ENCODE measurements around the gene KLHL9.

DNA sequence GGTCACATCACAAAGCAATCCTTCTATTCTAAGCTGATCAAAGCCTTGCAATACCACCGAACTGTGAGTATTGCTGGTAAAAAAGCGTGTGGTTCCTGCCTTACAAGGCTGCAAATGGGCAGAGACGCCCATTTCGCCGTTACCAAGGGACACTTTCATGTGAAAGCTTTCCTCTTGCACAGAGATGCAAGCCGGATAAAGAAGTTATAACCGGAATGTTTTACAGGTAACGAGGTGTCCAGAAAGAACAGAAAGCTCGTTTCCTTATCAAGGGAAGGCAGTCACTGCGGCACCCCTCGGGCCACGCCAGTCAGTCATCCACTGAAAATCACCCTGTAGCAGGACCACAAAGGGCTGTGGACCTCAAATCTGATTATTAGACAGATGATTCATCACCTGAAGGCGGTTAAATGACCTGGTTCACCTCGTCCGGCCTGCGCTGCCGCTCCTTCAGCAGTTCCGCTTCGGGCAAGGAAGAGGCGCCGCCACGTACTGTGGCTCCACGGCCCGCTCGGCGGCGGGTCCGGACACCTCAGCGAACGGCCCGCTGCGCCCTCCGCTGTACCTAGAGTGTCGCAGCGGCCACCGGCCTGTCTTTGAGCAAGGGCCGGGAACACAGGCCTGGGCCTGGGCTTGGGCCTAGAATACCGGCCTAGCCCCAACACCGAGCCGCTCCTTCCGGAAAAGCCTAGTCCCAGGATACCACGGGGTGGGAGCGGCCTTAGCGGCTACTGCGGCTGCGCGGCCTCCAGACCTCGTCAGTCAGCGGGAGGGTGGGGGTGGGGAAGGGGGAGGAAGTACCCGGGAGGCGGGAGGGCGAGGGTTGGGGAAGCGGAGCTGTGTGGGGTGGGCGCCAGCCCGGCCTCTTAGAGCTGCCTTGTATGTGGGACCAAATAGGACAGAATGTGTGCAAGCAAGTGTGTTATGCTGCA, at the start of gene KLHL9:
- TF ChIP-seq, protein P1, sequence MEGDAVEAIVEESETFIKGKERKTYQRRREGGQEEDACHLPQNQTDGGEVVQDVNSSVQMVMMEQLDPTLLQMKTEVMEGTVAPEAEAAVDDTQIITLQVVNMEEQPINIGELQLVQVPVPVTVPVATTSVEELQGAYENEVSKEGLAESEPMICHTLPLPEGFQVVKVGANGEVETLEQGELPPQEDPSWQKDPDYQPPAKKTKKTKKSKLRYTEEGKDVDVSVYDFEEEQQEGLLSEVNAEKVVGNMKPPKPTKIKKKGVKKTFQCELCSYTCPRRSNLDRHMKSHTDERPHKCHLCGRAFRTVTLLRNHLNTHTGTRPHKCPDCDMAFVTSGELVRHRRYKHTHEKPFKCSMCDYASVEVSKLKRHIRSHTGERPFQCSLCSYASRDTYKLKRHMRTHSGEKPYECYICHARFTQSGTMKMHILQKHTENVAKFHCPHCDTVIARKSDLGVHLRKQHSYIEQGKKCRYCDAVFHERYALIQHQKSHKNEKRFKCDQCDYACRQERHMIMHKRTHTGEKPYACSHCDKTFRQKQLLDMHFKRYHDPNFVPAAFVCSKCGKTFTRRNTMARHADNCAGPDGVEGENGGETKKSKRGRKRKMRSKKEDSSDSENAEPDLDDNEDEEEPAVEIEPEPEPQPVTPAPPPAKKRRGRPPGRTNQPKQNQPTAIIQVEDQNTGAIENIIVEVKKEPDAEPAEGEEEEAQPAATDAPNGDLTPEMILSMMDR (IDR thresholded peaks at IDR 0.05), result no peak
- no peak for TF ChIP-seq POLR2A (IDR thresholded peaks at IDR 0.05)
